DMS 273 (cell line): Measurements from ENCODE around the gene PSMG1.
"Not testable (repeated sequence)": the region's sequence is repeated elsewhere in the genome, so short reads cannot be mapped to it uniquely, and the experiment has no call there.

Source experiments
- DNase-seq: peaks from one replicate; lab custom pipeline; 2025; ENCODE audit not compliant: unreplicated experiment; lab: John Stamatoyannopoulos, UW

Gene PSMG1

GRCh38 chr21:39157241-39157640 lies 26.0 kb downstream of the PSMG1 start:
- not testable (repeated sequence) for DNase-seq

GRCh38 chr21:39156024-39156423 lies 27.2 kb downstream of the PSMG1 start:
- no peak for DNase-seq

GRCh38 chr21:39155578-39155977 lies 27.7 kb downstream of the PSMG1 start:
- no peak for DNase-seq

- no peak for DNase-seq
Measured at GRCh38 chr21:39153842-39154241, 29.4 kb downstream of the PSMG1 start.

GRCh38 chr21:39153373-39153772 lies 29.9 kb downstream of the PSMG1 start:
- peak; percentile 72 for DNase-seq

GRCh38 chr21:39152271-39152670 lies 31.0 kb downstream of the PSMG1 start:
- no peak for DNase-seq

GRCh38 chr21:39150877-39151276 lies 32.4 kb downstream of the PSMG1 start:
- DNase-seq, result no peak

- no peak for DNase-seq
Measured at GRCh38 chr21:39150316-39150715, 32.9 kb downstream of the PSMG1 start.

GRCh38 chr21:39149882-39150281 lies 33.4 kb downstream of the PSMG1 start:
- no peak for DNase-seq

- DNase-seq, result peak; percentile 59
Measured at GRCh38 chr21:39148975-39149374, 34.3 kb downstream of the PSMG1 start.

- DNase-seq, result no peak
Measured at GRCh38 chr21:39144191-39144590, 39.1 kb downstream of the PSMG1 start.

GRCh38 chr21:39142972-39143371 lies 40.3 kb downstream of the PSMG1 start:
- DNase-seq, result no peak

GRCh38 chr21:39141502-39141901 lies 41.7 kb downstream of the PSMG1 start:
- peak; percentile 93 for DNase-seq

- no peak for DNase-seq
Measured at GRCh38 chr21:39137248-39138178, 45.7 kb downstream of the PSMG1 start.

- DNase-seq, result no peak
Measured at GRCh38 chr21:39136711-39137110, 46.5 kb downstream of the PSMG1 start.

GRCh38 chr21:39136138-39136537 lies 47.1 kb downstream of the PSMG1 start:
- peak; percentile 41 for DNase-seq

- no peak for DNase-seq
Measured at GRCh38 chr21:39134288-39134810, 48.9 kb downstream of the PSMG1 start.

GRCh38 chr21:39132248-39132647 lies 51.0 kb downstream of the PSMG1 start:
- no peak for DNase-seq

- DNase-seq, result no peak
Measured at GRCh38 chr21:39131791-39132190, 51.5 kb downstream of the PSMG1 start.

GRCh38 chr21:39127506-39127905 lies 55.7 kb downstream of the PSMG1 start:
- no peak for DNase-seq

- no peak for DNase-seq
Measured at GRCh38 chr21:39126486-39126806, 56.8 kb downstream of the PSMG1 start.

GRCh38 chr21:39125752-39126485 lies 57.3 kb downstream of the PSMG1 start:
- peak; percentile 72 for DNase-seq
